Stimulated activated CD4-positive, alpha-beta T cell treated with anti-CD3 and anti-CD28 coated beads, Interleukin-1b, Interleukin-23, amount 100 ng/mL, for 48 hours (primary cell): ENCODE measurements around the gene S100A1.
"Not testable (repeated sequence)": the region's sequence is repeated elsewhere in the genome, so short reads cannot be mapped to it uniquely, and the experiment has no call there.

Experiments
- DNase-seq: peaks from one replicate; pipeline ENCODE4 v3.0.0-alpha.2; 2020

Gene S100A1

DNA sequence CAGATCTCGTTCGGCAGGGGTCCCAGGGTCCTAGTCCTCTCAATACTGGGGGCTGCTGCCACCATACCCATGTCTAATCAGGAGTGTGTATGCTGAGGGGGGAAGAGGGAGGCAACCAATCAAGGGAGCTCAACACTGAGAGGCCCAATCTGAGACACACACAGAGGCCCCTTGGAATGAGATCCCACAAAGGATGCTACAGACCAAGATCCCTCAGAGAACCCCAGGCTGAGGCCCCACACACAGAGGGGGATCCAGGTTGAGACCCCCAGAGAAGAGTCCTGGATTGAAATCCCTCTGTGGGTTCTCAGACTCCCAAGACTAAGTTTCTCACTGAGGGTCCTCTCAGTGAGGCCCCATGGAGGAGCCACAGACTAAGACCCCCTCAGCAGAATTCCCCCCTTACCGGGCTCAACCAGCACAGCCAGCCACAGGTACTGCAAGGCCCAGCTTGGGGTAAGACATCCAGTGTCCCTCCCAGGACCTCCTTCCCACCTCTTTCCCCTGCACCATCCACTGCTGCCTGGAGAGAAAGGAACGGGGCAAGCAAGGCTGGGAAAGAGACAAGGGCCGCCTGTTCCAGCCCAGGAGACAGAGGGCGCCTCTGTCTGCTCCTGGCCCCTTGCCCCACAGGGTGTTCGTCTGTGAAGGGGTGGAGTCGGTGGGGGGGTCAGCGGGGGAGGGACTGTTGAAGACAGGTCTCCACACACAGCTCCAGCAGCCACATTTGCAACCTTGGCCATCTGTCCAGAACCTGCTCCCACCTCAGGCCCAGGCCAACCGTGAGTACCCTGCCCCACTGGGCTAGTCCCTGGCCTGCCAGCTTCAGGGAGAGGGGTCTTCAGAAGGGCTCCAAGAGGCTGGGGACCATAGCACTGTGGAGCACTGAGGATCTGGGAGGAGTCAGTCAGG, at the start of gene S100A1:
TSS of gene S100A1 (plus strand) at position 720 of the 912 bp plus-strand sequence. CDS start 2,088 bp downstream, outside the sequence.
- no peak for DNase-seq

DNA sequence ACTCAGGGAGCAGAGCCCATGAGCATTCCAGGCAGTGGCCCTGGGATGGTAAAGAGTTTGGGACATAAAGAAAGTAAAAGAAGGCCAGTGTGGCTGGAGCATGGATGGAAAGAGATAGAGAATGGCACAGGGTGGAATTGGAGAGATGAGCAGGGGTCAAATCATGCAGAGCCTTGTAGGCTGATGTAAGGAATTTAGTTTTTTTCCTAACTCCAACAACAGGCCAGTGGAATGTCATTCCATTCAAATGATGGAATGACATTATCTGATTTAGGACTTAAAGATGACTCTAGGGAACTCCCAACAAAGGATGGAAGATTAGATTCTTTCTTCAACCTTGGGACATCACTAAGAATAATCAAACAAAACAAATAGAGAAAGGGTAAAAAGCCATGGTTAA, 49.7 kb upstream of the S100A1 start:
- no peak for DNase-seq

DNA sequence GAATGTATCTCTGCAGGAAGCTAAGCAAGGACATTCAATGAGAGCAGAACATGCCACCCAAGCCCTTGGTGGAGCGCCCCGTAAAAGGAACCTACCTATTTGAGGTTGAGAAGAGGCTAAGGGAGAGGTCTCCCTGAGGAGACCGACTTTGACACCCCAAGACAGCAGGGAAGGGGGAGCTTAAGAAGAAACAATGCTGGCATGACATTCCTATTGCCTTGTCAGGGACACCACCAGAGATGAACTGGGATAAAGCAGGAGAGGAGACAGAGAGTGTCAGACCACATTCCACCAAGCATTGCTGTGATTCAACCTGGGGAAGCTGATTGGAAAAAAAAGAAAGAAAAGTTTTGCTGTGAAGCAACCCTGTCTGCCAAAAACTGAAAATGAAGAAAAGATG, 49.3 kb upstream of the S100A1 start:
- no peak for DNase-seq

DNA sequence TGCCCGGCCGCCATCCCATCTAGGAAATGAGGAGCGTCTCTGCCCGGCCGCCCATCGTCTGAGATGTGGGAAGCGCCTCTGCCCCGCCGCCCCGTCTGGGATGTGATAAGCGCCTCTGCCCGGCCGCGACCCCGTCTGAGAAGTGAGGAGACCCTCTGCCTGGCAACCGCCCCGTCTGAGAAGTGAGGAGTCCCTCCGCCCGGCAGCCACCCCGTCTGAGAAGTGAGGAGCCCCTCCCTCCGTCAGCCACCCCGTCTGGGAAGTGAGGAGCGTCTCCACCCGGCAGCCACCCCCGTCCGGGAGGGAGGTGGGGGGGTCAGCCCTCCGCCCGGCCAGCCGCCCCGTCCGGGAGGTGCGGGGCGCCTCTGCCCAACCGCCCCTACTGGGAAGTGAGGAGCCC, 45.4 kb upstream of the S100A1 start:
- DNase-seq: not testable (repeated sequence)

DNA sequence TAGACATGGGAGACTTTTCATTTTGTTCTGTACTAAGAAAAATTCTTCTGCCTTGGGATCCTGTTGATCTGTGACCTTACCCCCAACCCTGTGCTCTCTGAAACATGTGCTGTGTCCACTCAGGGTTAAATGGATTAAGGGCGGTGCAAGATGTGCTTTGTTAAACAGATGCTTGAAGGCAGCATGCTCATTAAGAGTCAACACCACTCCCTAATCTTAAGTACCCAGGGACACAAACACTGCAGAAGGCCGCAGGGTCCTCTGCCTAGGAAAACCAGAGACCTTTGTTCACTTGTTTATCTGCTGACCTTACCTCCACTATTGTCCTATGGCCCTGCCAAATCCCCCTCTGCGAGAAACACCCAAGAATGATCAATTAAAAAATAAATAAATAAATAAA, 44.7 kb upstream of the S100A1 start:
- not testable (repeated sequence) for DNase-seq

DNA sequence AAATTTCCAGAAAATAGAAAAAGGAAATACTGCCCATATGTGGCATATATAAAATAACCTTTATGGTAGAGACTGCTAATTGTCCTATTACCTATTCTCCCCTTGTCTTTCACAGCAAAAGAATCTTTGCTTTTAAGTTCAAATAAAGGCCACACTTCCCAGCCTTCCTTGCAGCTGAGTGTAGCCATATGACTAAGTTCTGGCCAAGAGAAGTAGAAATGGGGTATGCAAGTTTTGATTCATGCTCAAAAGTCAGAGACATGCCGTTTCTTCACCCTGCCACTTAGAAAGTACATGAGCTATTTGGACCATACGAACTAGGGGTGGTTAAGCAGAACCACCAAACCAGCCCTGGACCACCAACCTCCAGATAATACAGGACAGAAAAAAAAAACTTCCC, 44.3 kb upstream of the S100A1 start:
- DNase-seq: no peak

DNA sequence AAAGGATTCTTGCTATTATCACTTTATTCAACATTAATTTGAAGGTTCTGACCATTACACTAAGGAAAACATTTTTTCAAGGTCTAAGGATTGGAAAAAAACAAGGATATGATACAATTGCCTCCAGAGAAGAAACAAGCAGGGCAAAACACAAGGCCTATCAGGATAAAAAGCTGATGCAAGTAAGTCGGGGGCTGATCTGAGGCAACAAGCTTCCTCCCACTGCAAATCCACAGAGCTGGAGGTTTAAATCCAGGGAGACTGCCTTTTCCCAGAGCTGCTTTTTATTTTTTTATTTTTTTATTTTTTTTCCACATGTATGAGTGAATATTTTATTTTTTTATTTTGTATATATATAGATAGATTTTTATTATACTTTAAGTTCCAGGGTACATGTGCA, 43.2 kb upstream of the S100A1 start:
- no peak for DNase-seq

DNA sequence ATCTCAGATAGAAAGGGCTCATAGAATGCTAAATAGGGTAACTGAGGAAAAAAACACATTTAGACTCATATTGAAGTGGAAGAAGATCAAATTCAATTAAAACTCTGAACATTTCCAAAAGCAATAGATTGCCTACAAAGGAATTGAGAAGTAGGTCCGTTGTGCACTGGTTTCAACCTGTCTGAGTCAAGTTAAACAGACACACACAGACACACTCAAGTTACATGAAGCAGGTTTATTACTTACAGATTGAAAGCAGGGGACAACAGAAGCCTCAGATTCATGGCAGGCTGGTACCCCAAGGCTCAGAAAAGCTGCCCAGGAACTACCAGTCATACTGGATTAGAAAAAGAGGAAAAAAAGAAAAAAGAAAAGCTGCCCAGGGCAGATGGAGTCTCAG, 41.9 kb upstream of the S100A1 start:
- no peak for DNase-seq

DNA sequence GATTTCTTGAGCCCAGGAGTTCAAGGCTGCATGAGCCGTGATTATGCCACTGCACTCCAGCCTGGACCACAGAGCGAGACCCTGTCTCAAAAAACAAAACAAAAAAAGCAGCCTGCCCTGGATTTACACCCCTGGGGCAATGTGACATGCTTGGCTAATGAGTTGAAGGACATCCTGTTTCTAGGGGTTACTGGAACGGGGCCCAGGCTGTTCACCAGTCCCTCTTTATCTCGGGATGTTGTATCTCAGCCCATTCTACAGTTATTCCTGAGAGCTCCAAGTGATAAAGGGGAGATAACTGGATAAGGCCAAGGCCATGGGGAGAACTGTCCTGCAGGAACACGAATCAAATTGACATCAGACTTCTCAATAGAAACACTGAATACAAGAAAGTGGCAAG, 40.9 kb upstream of the S100A1 start:
- DNase-seq: no peak

DNA sequence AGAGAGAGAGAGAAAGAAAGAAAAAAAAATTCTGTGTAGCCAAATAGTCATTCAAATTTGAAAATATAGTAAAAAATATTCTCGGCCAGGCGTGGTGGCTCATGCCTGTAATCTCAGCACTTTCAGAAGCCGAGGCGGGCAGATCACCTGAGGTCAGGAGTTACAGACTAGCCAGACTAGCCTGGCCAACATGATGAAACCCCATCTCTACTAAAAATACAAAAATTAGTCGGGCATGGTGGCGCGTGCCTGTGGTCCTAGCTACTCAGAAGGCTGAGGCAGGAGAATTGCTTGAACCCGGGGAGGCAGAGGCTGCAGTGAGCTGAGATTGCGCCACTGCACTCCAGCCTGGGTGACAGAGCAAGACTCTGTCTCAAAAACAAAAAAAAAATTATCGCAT, 40.2 kb upstream of the S100A1 start:
- not testable (repeated sequence) for DNase-seq

DNA sequence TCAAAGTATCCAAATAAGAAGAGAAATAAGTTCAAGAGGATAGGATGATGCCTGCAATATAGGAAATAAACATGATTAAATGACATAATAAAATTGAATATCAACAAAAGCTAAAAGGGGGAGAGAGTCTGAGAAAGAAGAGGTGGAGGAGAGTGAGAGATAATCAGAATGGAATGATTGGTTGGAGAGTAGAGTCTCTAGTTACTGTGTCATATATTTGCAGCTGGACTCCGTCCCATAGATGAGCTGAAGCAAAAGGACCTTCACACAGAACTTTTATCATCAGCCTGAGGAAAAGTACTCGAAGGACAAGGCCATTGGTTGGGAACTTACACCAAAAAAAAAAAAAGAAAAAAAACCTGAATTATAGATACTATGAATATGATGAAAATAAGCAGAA, 39.8 kb upstream of the S100A1 start:
- no peak for DNase-seq

DNA sequence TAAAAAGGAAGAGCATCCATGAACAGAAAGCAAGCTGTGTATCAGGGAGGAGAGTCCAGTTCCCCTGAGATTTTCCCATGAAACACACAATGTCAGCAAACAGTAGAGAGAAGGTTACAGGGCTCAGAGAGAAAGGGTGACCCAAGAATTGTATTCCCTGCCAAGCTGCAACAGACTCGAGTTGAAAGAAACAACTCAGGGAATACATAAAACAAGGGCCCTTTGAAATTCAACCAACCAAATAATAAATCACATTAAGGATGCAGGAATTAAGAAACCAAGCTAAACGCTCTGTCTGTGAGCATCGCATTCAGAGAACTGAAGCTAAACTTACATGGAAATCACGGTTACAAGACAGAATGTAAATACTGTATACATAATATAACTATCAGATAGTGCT, 35.5 kb upstream of the S100A1 start:
- no peak for DNase-seq

DNA sequence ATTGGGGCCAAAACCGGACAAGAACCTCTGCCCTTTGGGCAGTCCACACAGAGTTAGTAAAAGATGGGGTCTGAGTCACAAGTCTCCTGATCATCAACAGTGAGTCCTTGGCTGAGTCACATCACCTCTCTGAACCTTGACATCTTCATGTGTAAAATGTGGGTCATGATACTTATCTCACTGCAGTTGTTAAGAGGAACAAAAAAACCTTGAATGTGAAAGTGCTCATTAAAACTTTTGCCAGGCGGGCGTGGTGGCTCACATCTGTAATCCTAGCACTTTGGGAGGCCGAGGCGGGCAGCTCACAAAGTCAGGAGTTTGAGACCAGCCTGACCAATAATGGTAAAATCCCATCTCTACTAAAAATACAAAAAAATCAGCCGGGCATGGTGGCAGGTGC, 31.0 kb upstream of the S100A1 start:
- peak; percentile 40 for DNase-seq

DNA sequence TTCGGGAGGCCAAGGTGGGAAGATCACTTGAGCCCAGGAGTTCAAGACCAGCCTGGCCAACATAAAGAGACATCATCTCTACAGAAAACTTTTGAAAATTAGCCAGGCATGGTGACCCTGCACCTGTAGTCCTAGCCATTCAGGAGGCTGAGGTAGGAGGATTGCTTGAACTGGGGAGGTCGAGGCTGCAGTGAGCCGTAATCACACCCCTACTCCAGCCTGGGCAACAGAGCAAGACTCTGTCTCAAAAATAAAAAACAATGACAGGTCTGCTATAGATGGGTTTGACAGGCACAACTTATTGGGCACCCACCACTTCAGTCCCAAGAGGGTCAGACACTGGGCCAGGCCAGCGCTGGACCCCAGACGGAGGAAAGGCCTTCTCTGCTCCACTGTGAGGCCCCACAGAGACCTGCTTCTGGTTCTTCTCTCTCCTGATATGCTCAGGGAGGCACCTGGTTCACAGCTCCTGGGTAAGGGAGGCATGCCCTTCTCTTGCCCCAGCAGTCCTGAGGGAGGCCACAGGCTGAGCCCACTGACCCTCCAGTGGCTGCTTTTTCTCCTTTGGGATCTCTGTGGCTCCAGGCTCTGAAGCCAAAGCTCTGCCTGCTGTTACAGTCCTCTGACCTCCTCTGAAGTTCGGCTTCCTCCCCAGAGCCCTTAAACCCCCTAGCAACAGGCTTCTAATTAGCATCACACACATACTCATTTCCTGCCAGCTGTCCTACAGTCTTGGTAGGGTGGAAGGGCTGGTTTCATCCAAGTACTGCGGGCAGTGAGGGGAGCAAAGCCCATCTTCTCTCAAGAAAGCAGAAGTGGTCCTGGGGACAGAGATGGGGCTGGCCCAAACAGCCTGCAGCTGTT, 29.7 kb upstream of the S100A1 start:
- DNase-seq: peak; percentile 16

DNA sequence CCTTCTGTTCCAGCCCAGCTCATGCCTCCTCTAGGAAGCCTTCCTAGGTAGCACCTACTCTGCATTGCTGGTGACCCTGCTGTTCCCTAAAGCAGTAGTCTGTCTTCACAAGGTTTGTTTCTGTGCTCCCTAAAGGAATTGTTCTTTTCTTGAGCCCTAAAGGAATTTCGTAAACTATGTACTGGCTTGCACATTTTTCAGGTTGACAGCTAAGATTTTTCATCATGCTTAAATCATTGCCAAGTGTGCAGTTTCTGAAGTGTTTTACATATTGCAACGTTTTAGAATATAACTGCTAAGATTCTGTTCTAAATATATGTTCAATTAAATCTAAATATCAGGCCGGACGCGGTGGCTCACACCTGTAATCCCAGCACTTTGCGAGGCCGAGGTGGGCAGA, 28.4 kb upstream of the S100A1 start:
- no peak for DNase-seq

DNA sequence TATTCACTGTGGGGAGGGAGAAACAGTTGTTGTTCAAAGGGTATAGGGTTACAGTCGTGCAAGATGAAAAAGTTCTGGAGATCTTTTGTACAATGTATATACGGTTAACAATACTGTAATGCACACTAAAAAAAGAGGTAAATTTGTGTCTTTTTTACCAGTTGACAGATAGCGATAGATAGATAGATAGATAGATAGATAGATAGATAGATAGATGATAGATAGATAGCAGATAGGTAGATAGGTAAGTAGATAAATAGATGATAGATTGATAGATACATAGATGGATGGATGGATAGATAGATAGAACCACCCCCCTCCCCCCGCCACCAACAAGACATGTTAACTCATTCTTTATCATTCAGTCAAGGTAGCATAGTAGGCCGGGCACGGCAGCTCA, 25.5 kb upstream of the S100A1 start:
- DNase-seq: no peak

DNA sequence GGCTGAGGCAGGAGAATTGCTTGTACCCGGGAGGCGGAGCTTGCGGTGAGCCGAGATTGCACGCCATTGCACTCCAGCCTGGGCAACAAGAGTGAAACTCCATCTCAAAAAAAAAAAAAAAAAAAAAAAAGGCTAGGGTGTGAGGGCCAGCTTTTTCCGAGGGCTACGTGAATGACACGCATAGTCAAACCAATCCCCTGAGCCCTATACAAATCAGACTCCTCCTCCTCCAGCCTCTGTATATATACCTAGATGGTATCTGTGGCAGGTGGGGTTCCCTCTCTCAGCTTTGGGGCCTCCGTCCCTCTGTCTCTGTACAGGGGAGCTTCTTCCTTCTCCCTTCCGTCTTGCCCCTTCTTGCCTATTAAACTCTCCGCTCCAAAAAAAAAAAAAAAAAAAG, 22.0 kb upstream of the S100A1 start:
- DNase-seq: no peak

DNA sequence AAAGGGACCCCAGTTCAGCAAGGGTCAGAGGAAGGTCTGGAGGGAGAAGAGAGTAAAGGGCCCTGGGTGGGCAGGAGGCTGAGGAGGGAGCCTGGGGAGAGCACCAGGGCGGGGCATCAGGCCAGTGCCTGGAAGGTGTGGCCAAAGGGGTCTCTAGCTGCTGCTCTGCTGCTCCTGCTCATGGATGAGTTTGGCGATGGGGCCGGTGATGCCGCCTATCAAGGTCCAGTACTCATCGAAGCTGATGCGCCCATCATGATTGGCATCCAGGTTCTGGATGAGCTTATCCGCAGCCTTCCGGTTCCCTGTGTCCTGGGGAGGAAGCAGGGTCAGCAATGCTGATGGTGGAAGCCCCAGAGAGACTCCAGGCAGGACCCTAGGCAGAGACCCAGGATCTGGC, 20.9 kb upstream of the S100A1 start:
- DNase-seq: no peak

DNA sequence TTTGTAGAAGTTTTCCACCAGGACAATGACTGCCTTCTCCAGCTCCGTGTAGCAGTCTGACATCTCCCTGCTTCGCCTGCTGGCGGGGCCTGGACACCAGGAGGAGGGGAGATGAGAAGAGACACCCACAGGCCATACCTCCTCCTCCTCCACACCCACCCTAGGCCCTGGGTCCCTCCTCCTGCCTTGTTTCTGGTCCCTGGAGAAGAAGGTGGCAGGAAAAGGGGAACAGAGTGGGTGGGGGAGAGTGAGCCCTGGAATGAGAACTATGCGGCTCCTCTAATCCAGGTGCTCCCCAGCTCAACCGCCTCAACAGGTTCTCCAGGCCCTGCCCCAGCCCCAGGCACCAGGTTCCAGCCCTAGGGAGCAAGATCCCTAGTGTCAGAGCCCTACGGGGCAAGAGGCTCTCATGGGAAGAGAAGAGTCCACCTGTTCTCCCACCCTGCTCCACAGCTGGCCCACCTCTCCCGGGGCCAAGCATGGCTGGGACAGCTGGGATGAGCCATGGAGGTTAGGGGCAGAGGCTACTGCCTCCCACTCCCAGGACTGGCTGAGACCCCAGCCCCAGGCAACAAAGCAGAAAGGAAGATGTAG, 20.0 kb upstream of the S100A1 start:
- no peak for DNase-seq

DNA sequence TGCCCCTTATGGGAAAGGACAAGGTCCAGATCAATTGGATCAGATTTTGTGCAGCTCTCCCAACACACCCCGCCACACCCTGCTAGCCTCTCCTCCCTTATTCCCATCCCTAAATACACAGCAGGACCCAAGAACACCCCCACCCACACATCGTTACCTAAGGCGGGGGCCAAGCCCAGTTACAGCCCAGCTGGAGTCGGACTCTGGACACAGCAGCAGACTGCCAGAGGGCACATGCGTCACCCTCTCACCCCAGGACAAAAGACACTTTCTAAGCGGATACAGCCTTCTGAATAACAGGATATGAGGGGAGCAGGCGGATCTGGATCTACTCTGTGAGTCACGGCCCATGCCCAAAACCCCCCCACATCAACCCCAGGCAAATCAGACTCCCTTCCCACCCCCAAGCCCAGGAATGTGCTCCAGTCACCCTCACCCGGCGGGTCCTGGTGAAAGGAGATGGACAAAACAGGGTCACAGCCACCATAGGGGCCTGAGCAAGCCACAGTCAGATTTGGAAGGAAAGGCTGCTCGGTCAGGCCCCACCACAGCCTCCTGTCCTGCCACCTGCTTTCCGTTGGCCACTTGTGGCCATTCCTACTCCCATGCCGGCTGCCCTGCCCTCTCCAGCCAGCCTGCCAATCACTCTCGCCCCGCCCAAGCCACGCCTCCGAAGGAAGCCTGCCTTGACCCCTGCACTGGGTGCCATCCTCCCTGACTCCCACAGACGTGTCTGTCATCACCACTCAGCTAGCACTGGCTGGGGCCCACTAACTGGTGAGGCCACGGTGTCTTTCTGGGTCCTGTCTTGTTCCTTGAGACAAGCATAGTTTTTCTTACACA, 19.3 kb upstream of the S100A1 start:
- no peak for DNase-seq

DNA sequence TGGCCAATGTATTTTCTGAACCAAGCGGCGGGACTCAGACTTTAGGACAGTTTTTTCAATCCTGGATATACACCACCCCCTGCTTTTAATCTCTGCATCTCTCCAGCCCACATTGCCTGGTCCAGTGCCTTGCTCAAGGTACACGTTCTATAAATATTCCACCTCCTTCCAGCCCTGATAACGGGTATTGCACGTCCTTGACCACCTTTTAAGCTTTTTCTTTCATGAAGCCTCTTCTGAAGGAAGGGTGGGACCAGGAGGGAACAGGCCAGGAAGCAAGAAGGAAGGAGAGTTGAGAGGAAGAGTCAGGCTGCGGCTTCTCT, 18.7 kb upstream of the S100A1 start:
- no peak for DNase-seq

DNA sequence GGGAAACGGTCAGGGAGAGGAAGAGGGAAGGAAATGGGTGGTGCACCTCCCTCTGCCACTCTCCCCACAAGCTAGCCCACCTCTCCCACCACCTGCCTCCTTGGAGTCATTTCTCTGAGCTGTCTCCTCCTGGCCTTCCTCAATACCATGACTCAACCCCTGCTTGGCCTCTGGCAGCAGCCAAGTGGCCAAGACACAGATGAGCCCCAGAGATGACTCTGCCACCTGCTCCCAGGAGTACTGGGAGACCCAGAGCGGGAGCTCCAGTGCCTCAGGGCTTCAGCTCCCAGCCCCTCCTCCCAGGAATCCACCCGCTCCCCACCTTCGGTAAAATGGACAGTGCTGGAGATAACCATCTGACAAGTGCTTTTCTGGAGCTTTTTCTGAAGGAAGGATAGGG, 17.9 kb upstream of the S100A1 start:
- DNase-seq: no peak

DNA sequence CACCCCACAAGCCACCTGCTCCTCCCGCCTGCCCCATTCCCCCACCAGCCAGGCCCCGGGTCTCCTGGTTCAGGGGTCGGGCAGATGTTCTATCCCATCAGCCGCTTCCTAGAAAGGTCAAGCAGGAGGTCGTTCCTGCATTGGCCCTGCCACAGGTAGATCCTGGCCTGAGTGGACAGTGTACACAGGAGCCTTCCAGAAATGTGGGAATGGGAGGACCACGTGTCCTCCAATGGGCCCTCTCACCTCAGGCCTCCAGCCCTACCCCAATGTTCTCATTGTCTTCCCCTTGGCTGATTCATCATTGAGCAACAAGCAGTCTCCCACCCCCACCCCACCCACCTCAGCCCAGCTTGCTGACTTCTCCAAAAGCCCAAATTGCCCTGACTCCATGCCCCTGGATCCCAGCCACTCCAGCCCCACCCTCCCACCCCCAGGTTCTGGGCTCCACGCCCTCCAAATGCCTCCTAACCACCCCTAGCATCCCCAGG, 17.4 kb upstream of the S100A1 start:
- DNase-seq: no peak
